Body of pancreas (tissue), 4 donors: Measurements from ENCODE around the gene CPM. TPM values are rescaled to one million over a fixed set of nuclear protein-coding genes. Genes with fewer than 3 reads are reported as not detected.

Experiments
- ATAC-seq: fragments of 150-250 bp; one replicate; pipeline ENCODE4 v1.9.1; 2016
- DNase-seq, 4 donors: peaks; one replicate each; pipeline ENCODE4 v3.0.0-alpha.2; 2019
- H3K27ac ChIP-seq, 4 donors: fragments of 200-600 bp; sonication (generic); 1 replicate in 3 of 4; 2 replicates in 1 of 4; pipeline versions ENCODE4 v1.5.1 to v1.6.1; 2016 to 2019; ENCODE audit warnings: mild to moderate bottlenecking in 1 of 4, mixed read lengths in 1 of 4, moderate library complexity in 1 of 4
- H3K27me3 ChIP-seq, 2 donors: fragments of 200-600 bp; sonication (generic); one replicate each; pipeline ENCODE4 v1.6.0; 2016; ENCODE audit warnings: mild to moderate bottlenecking in 1 of 2
- H3K36me3 ChIP-seq, 2 donors: fragments of 200-600 bp; sonication (generic); replicated peaks in 1 of 2; 2 replicates each; pipeline ENCODE4 v1.5.1; 2016; ENCODE audit warnings: low read depth in 2 of 2; ENCODE audit not compliant: insufficient read depth in 1 of 2
- H3K4me1 ChIP-seq: fragments of 200-600 bp; sonication (generic); one replicate; pipeline ENCODE4 v1.6.0; 2016
- H3K4me3 ChIP-seq, 2 donors: fragments of 200-600 bp; sonication (generic); 1 replicate in 1 of 2; 2 replicates in 1 of 2; pipeline ENCODE4 v1.5.1; 2016 to 2019
- H3K9me3 ChIP-seq, 3 donors: fragments of 200-600 bp; sonication (generic); 1 replicate in 2 of 3; 2 replicates in 1 of 3; pipeline ENCODE4 v1.5.1; 2016
- POLR2A ChIP-seq, 3 donors: fragments of 450-650 bp; IDR thresholded peaks; one replicate each; pipeline ENCODE4 v1.6.1; 2016; ENCODE audit warnings: antibody characterized with exemption in 3 of 3, mild to moderate bottlenecking in 2 of 3
- WGBS, 2 donors: methylation state at CpG; one replicate each; pipeline ENCODE4 v1.1.5; 2017; 5-methylcytosine and 5-hydroxymethylcytosine counted together
- intact Hi-C: fragments of 100-400 bp; cut with DNase I; formaldehyde crosslinking; loops from one replicate; pipeline ENCODE4 v1.15.1; 2023
- total RNA-seq, 2 donors: library from RNA; depleted of rRNA; stranded (reverse); fragments of >200 nt; gene quantifications; one replicate each; pipeline ENCODE4 v1.1.0, GENCODE V29; 2016
- TF ChIP-seq, protein P1 (sequence below), 7 experiments: fragments of 450-650 bp in 4 of 7; fragments of 200-600 bp in 3 of 7; sonication (generic) in 3 of 7; IDR thresholded peaks; one replicate each; pipeline ENCODE4 v1.5.1; 2016 to 2019; ENCODE audit warnings: antibody characterized with exemption in 7 of 7

The CPM gene
- total RNA-seq, 2 donors from 2014 or later = 34.6 to 35.0 TPM

DNA sequence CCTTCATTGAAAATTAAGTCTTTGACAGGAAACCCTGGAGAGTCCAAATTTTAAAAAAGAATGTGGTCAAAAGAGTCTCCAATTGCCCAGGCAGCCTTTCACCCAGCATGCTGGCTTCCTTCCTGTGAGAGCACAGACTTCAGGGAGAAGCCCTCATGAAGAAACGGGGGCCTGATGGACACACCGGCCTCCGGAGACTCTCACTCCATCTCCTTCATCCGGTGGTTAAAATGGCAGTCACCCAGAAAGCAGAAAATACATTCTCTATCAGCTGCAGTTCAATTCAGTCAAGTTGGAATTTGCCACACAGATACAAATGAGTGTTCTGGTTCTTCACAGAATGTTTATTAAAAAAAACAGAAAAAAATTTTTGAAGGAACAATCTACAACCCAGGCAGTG is 56.5 kb downstream of the CPM start:
- 66 to 85% methylated on average over 4 of the region's 4 CpGs for WGBS, 2 donors
- no peak overlapping the region for H3K27ac ChIP-seq
- no peaks in the 10 kb centered on the region for H3K27me3 ChIP-seq
- H3K4me3 ChIP-seq = no peak overlapping the region
- no peaks in the 10 kb centered on the region for H3K36me3 ChIP-seq
- ATAC-seq (no peak), DNase-seq (no peak)
- intact Hi-C loops = no loop called here
- H3K4me1 ChIP-seq = peaks cover 7% of the 10 kb centered on the region
- no peak for TF ChIP-seq POLR2A (IDR thresholded peaks at IDR 0.05)
- TF ChIP-seq, protein P1, sequence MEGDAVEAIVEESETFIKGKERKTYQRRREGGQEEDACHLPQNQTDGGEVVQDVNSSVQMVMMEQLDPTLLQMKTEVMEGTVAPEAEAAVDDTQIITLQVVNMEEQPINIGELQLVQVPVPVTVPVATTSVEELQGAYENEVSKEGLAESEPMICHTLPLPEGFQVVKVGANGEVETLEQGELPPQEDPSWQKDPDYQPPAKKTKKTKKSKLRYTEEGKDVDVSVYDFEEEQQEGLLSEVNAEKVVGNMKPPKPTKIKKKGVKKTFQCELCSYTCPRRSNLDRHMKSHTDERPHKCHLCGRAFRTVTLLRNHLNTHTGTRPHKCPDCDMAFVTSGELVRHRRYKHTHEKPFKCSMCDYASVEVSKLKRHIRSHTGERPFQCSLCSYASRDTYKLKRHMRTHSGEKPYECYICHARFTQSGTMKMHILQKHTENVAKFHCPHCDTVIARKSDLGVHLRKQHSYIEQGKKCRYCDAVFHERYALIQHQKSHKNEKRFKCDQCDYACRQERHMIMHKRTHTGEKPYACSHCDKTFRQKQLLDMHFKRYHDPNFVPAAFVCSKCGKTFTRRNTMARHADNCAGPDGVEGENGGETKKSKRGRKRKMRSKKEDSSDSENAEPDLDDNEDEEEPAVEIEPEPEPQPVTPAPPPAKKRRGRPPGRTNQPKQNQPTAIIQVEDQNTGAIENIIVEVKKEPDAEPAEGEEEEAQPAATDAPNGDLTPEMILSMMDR (IDR thresholded peaks at IDR 0.05) = no peak
- H3K9me3 ChIP-seq = no peaks in the 10 kb centered on the region

DNA sequence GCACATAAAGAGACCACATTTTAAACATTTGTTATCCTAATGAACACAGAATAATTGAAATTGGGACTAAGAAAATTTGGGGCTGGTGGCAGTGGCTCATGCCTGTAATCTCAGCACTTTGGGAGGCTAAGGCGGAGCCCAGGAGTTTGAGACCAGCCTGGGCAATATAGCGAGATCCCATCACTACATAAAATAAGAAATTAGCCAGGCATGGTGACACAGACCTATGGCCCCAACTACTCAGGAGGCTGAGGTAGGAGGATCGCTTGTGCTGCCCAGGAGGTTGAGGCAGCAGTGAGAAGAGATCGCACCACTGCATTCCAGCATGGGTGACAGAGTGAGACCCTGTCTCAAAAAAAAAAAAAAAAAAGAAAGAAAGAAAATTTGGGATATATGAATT is 59.7 kb downstream of the CPM start:
- Histone ChIP-seq H3K9me3 (no peaks in the 10 kb centered on the region), H3K4me1 (no peaks in the 10 kb centered on the region), H3K36me3 (peaks cover 0 to 3% of the 10 kb centered on the region in 2 donors), H3K27me3 (no peaks in the 10 kb centered on the region), H3K4me3 (no peak overlapping the region), H3K27ac (no peak overlapping the region)
- intact Hi-C loops = no loop called here
- TF ChIP-seq, protein P1 (IDR thresholded peaks at IDR 0.05) = no peak
- no peak for TF ChIP-seq POLR2A (IDR thresholded peaks at IDR 0.05)
- 88 to 98% methylated on average over 4 of the region's 4 CpGs for WGBS, 2 donors
- no peak for ATAC-seq
- no peak for DNase-seq

DNA sequence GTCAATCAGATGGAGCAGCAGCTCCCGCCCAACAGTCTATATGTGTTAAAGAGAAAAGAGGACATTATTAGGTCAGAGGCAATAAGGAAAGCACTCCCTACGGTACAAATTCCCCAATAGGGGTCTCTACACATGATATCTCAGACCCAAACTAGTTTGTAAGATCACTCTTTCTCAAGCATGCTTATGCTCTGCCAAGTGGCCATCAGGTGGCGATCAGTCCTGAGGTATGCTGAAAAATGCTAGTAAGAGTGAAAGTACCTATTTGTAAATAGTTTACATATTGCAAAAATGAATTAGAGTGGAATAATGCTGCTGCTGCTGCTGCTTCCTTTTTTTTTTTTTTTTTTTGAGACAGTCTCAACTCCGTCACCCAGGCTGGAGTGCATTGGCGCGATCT is 61.0 kb downstream of the CPM start:
- no peak for ATAC-seq
- 82 to 89% methylated on average over 6 of the region's 6 CpGs for WGBS, 2 donors
- no peak for DNase-seq
- Histone ChIP-seq H3K27me3 (no peaks in the 10 kb centered on the region), H3K9me3 (no peaks in the 10 kb centered on the region), H3K4me1 (no peaks in the 10 kb centered on the region), H3K36me3 (peaks cover 0 to 3% of the 10 kb centered on the region in 2 donors), H3K27ac (no peak overlapping the region), H3K4me3 (no peak overlapping the region)
- intact Hi-C loops = no loop called here
- TF ChIP-seq, protein P1 (IDR thresholded peaks at IDR 0.05) = no peak

DNA sequence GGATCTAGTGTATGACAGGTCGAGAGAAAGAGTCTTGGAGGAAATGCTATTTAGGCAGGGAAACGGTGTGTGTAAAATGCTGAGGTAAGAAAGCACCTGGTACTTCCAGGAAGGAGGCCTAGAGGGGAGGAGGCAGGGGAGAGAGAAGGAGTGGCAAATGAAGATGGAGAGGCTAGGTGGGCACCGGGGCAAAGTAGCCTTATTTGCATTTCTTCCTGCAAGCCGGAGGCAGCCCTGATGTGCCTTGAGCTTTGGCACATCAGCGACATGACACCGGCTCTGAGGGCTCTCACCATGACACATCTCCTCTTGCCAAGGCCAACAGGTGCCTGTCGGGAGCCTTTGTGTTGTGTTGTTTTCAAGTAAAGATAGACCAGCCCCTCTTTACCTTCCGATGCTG is 61.6 kb downstream of the CPM start:
- no peak for DNase-seq
- Histone ChIP-seq H3K4me1 (no peaks in the 10 kb centered on the region), H3K4me3 (no peak overlapping the region), H3K27ac (no peak overlapping the region), H3K9me3 (no peaks in the 10 kb centered on the region), H3K36me3 (peaks cover 0 to 3% of the 10 kb centered on the region in 2 donors), H3K27me3 (no peaks in the 10 kb centered on the region)
- TF ChIP-seq, protein P1 (IDR thresholded peaks at IDR 0.05) = no peak
- TF ChIP-seq POLR2A (IDR thresholded peaks at IDR 0.05) = no peak
- intact Hi-C loops = no loop called here
- no peak for ATAC-seq
- WGBS, 2 donors = 70 to 87% methylated on average over 8 of the region's 8 CpGs

DNA sequence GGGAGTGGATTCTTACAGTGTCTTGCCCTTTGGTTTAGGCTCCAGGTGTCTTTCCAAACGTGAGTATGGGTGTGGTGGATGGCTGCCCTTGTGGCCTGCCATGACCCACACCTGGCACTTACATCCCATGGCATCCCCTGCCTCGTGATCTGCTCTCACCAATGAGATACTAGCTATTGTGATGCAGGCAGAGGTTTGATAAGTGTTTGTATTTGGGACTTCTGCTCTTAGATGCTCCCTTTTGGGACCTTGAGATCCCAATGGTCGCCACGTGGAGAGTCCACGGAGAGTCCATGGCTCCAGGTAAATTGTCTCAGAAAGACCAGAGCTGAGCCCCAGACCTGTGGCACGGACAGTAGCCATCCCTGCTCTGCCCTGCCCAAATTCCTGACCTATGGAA is 62.5 kb downstream of the CPM start:
- no peaks in the 10 kb centered on the region for H3K4me1 ChIP-seq
- no peak overlapping the region for H3K4me3 ChIP-seq
- H3K9me3 ChIP-seq = no peaks in the 10 kb centered on the region
- DNase-seq (no peak), ATAC-seq (no peak)
- H3K27ac ChIP-seq = no peak overlapping the region
- H3K36me3 ChIP-seq = peaks cover 0 to 3% of the 10 kb centered on the region in 2 donors
- intact Hi-C loops = no loop called here
- TF ChIP-seq POLR2A (IDR thresholded peaks at IDR 0.05) = no peak
- TF ChIP-seq, protein P1 (IDR thresholded peaks at IDR 0.05) = no peak
- H3K27me3 ChIP-seq = no peaks in the 10 kb centered on the region
- WGBS, 2 donors = 79 to 85% methylated on average over 6 of the region's 6 CpGs
